Measurements from ENCODE around the gene SMIM14.
"Not testable (repeated sequence)": the region's sequence is repeated elsewhere in the genome, so short reads cannot be mapped to it uniquely, and the experiment has no call there.

SMIM14 gene

GRCh38 chr4:39642885-39643552 is 4.4 kb upstream of the SMIM14 start:
- no peak for DNase-seq

- DNase-seq: no peak
These were observed 2.8 kb upstream of the SMIM14 start for GRCh38 chr4:39641451-39641850.

- DNase-seq: peak in 1 of 2 experiments; percentile 35
These were observed 895 bp downstream of the SMIM14 start for GRCh38 chr4:39637586-39638353.

GRCh38 chr4:39637221-39637585 is 1.5 kb downstream of the SMIM14 start:
- no peak for DNase-seq

GRCh38 chr4:39636531-39637184 is 2.0 kb downstream of the SMIM14 start:
- DNase-seq: no peak

- DNase-seq: no peak
These were observed 3.6 kb downstream of the SMIM14 start for GRCh38 chr4:39635023-39635422.

GRCh38 chr4:39631700-39632079 is 7.0 kb downstream of the SMIM14 start:
- no peak for DNase-seq

- DNase-seq: no peak
These were observed 11.3 kb downstream of the SMIM14 start for GRCh38 chr4:39627413-39627812.

- DNase-seq: no peak
These were observed 11.8 kb downstream of the SMIM14 start for GRCh38 chr4:39626913-39627312.

GRCh38 chr4:39626261-39626660 is 12.4 kb downstream of the SMIM14 start:
- no peak for DNase-seq

- no peak for DNase-seq
These were observed 17.1 kb downstream of the SMIM14 start for GRCh38 chr4:39621582-39621981.

GRCh38 chr4:39620551-39621313 is 17.9 kb downstream of the SMIM14 start:
- no peak for DNase-seq

GRCh38 chr4:39617534-39617933 is 21.1 kb downstream of the SMIM14 start:
- DNase-seq: no peak

GRCh38 chr4:39616651-39617050 is 22.0 kb downstream of the SMIM14 start:
- DNase-seq: no peak

- DNase-seq: not testable (repeated sequence)
These were observed 22.6 kb downstream of the SMIM14 start for GRCh38 chr4:39616112-39616511.

GRCh38 chr4:39614487-39615162 is 24.0 kb downstream of the SMIM14 start:
- DNase-seq: no peak

GRCh38 chr4:39613093-39613656 is 25.5 kb downstream of the SMIM14 start:
- no peak for DNase-seq

- DNase-seq: no peak
These were observed 29.2 kb downstream of the SMIM14 start for GRCh38 chr4:39609454-39609931.

GRCh38 chr4:39608451-39608850 is 30.2 kb downstream of the SMIM14 start:
- no peak for DNase-seq

- no peak for DNase-seq
These were observed 31.9 kb downstream of the SMIM14 start for GRCh38 chr4:39606747-39607146.

- no peak for DNase-seq
These were observed 40.8 kb downstream of the SMIM14 start for GRCh38 chr4:39597695-39598381.

GRCh38 chr4:39596971-39597370 is 41.7 kb downstream of the SMIM14 start:
- DNase-seq: no peak

Data from cerebellar nuclear complex (tissue), 1 donor.